Gastroesophageal sphincter (tissue), 3 donors: ENCODE data around the gene SPATS2L.

Experiments used
- CTCF ChIP-seq, 4 experiments: fragments of 200-600 bp in 2 of 4; fragments of 450-650 bp in 2 of 4; sonication (generic) in 1 of 4; IDR thresholded peaks; one replicate each; pipeline ENCODE4 v1.5.1; 2017 to 2019; ENCODE audit warnings: antibody characterized with exemption in 4 of 4, mild to moderate bottlenecking in 2 of 4, moderate library complexity in 2 of 4
- EP300 ChIP-seq: sonication (generic); formaldehyde crosslinking; IDR thresholded peaks from one replicate; pipeline ENCODE4 v1.6.1; 2017; ENCODE audit warnings: antibody characterized with exemption, mild to moderate bottlenecking
- POLR2A ChIP-seq, 2 donors: fragments of 450-650 bp; IDR thresholded peaks; one replicate each; pipeline ENCODE4 v1.6.1; 2017; ENCODE audit warnings: antibody characterized with exemption in 2 of 2, mild to moderate bottlenecking in 2 of 2, moderate library complexity in 1 of 2
- POLR2AphosphoS5 ChIP-seq: sonication (generic); formaldehyde crosslinking; IDR thresholded peaks from one replicate; pipeline ENCODE4 v1.6.1; 2017; ENCODE audit warnings: antibody characterized with exemption

- no peak for TF ChIP-seq CTCF (IDR thresholded peaks at IDR 0.05)
- no peak for TF ChIP-seq POLR2AphosphoS5
- no peak for TF ChIP-seq EP300
- no peak for TF ChIP-seq POLR2A (IDR thresholded peaks at IDR 0.05)
Observed at GRCh38 chr2:200318940-200319435, 12.5 kb downstream of the SPATS2L start.
